HepG2 (cell line): ENCODE measurements around the gene KBTBD13. TPM values are rescaled to one million over a fixed set of nuclear protein-coding genes. Genes with fewer than 3 reads are reported as not detected.

Experiments
- ASH2L ChIP-seq: fragments of 300-600, 200-600 bp; sonication (generic); IDR thresholded peaks from 2 replicates; pipeline ENCODE4 v1.7.0; 2017; ENCODE audit warnings: low read depth, mild to moderate bottlenecking, moderate library complexity, mixed read lengths, low read length; ENCODE audit not compliant: insufficient read length
- ATRX ChIP-seq: sonication (generic); formaldehyde crosslinking; IDR thresholded peaks from 2 replicates; pipeline ENCODE4 v1.4.0; 2020; ENCODE audit warnings: missing genetic modification reagents, borderline replicate concordance
- FOSL1 ChIP-seq: sonication (generic); formaldehyde crosslinking; IDR thresholded peaks from 2 replicates; pipeline ENCODE4 v1.9.0; 2021; ENCODE audit warnings: missing genetic modification reagents, borderline replicate concordance
- HNF1A ChIP-seq, 2 experiments: sonication (generic) in 1 of 2; formaldehyde crosslinking in 1 of 2; IDR thresholded peaks; 2 replicates each; pipeline versions ENCODE4 v1.4.0 to v1.6.1; 2016 to 2020; ENCODE audit warnings: borderline replicate concordance in 1 of 2, low read depth in 1 of 2, mild to moderate bottlenecking in 1 of 2, missing genetic modification reagents in 1 of 2
- KDM2A ChIP-seq: sonication (generic); formaldehyde crosslinking; IDR thresholded peaks from 2 replicates; pipeline ENCODE4 v1.4.0; 2020; ENCODE audit warnings: low read depth, missing genetic modification reagents, borderline replicate concordance
- MED1 ChIP-seq: sonication (generic); formaldehyde crosslinking; IDR thresholded peaks from 2 replicates; pipeline ENCODE4 v1.4.0; 2020; ENCODE audit warnings: missing genetic modification reagents
- MED13 ChIP-seq: sonication (generic); formaldehyde crosslinking; IDR thresholded peaks from 2 replicates; pipeline ENCODE4 v1.5.0; 2020; ENCODE audit warnings: missing genetic modification reagents
- MXI1 ChIP-seq: IDR thresholded peaks from 3 replicates; pipeline ENCODE4 v1.6.1; 2012; ENCODE audit warnings: low read depth, low read length, inconsistent platforms, borderline replicate concordance
- ONECUT2 ChIP-seq: sonication (generic); formaldehyde crosslinking; IDR thresholded peaks from 2 replicates; pipeline ENCODE4 v1.4.0; 2020; ENCODE audit warnings: missing genetic modification reagents
- STAG1 ChIP-seq: sonication (generic); formaldehyde crosslinking; IDR thresholded peaks from 2 replicates; pipeline ENCODE4 v1.4.0; 2020; ENCODE audit warnings: missing genetic modification reagents
- THAP9 ChIP-seq: sonication (generic); formaldehyde crosslinking; IDR thresholded peaks from 2 replicates; pipeline ENCODE4; 2020; ENCODE audit warnings: missing genetic modification reagents, mild to moderate bottlenecking, borderline replicate concordance
- U2AF1 ChIP-seq: fragments of 200-400 bp; formaldehyde crosslinking; optimal IDR thresholded peaks from 2 replicates; pipeline ENCODE3; 2017; ENCODE audit warnings: mild to moderate bottlenecking, low read depth, low read length
- ZBTB7A ChIP-seq: sonication (generic); formaldehyde crosslinking; IDR thresholded peaks from 2 replicates; pipeline ENCODE4 v1.8.0; 2022; ENCODE audit warnings: mild to moderate bottlenecking, missing genetic modification reagents
- ZMAT3 ChIP-seq: sonication (generic); formaldehyde crosslinking; conservative IDR thresholded peaks from 2 replicates; pipeline ENCODE4 v1.7.0; 2021; ENCODE audit warnings: missing genetic modification reagents
- ZNF451 ChIP-seq: sonication (generic); formaldehyde crosslinking; IDR thresholded peaks from 2 replicates; pipeline ENCODE4 v1.5.0; 2020; ENCODE audit warnings: mild to moderate bottlenecking, missing genetic modification reagents
- ZNF672 ChIP-seq: sonication (generic); formaldehyde crosslinking; IDR thresholded peaks from 2 replicates; pipeline ENCODE4 v1.8.1; 2022; ENCODE audit warnings: missing genetic modification reagents
- ZNF746 ChIP-seq: sonication (generic); formaldehyde crosslinking; IDR thresholded peaks from 2 replicates; pipeline ENCODE4 v1.8.0; 2022; ENCODE audit warnings: mild to moderate bottlenecking, missing genetic modification reagents
- ZNF839 ChIP-seq: sonication (generic); formaldehyde crosslinking; IDR thresholded peaks from 2 replicates; pipeline ENCODE4 v1.4.0; 2020; ENCODE audit warnings: missing genetic modification reagents, mild to moderate bottlenecking, borderline replicate concordance
- ZUFSP ChIP-seq: sonication (generic); formaldehyde crosslinking; IDR thresholded peaks from 2 replicates; pipeline ENCODE4 v1.9.0; 2021; ENCODE audit warnings: missing genetic modification reagents, mild to moderate bottlenecking, borderline replicate concordance
- polyA plus RNA-seq, 8 experiments: library from polyadenylated mRNA; depleted of rRNA in 3 of 8; stranded (reverse) in 7 of 8; unstranded in 1 of 8; fragments of >200 nt; fragmentation: Illumina TruSeq in 4 of 8; extraction: Trizol in 4 of 8; gene quantifications; 2 replicates each; pipeline versions ENCODE4 v1.2.1 to v1.2.3, GENCODE V29; 2011 to 2016; ENCODE audit warnings: low read depth in 4 of 8, missing spikeins in 1 of 8, mixed read lengths in 1 of 8; ENCODE audit not compliant: insufficient read depth in 1 of 8
- total RNA-seq, 5 experiments: library from RNA; depleted of rRNA; stranded (reverse); fragments of >200 nt; fragmentation: Illumina TruSeq; extraction: Trizol; gene quantifications; 2 replicates each; pipeline ENCODE4 v1.2.3, GENCODE V29; 2016; ENCODE audit warnings: low read depth in 1 of 5

KBTBD13 gene
- total and polyA plus RNA-seq, 2 of the 13 experiments (the other 11 are each of a cell fraction or from before 2014, with no cell fraction given), result not detected

- TF ChIP-seq THAP9 (CRISPR knock-in tag), result no peak
- TF ChIP-seq HNF1A (IDR thresholded peaks at IDR 0.05; ENCODE audit: low read depth), result no peak
- no peak for TF ChIP-seq HNF1A (CRISPR knock-in tag; IDR thresholded peaks at IDR 0.05; ENCODE audit: borderline replicate concordance)
- no peak for TF ChIP-seq FOSL1 (CRISPR knock-in tag)
- no peak for TF ChIP-seq ZMAT3 (CRISPR knock-in tag)
- no peak for TF ChIP-seq MXI1
- no peak for TF ChIP-seq MED1 (CRISPR knock-in tag)
- TF ChIP-seq MED13 (CRISPR knock-in tag), result no peak
- no peak for TF ChIP-seq KDM2A (CRISPR knock-in tag)
- no peak for TF ChIP-seq ZUFSP (CRISPR knock-in tag)
- no peak for TF ChIP-seq ASH2L
- no peak for TF ChIP-seq ONECUT2
- no peak for TF ChIP-seq ZNF672
- no peak for TF ChIP-seq ZNF839
- TF ChIP-seq ZNF451 (CRISPR knock-in tag), result no peak
- TF ChIP-seq ZNF746 (CRISPR knock-in tag), result no peak
- TF ChIP-seq ZBTB7A, result no peak
- TF ChIP-seq STAG1 (CRISPR knock-in tag), result no peak
- no peak for TF ChIP-seq ATRX (CRISPR knock-in tag)
- TF ChIP-seq U2AF1, result no peak
Observed at GRCh38 chr15:65089206-65089824, 12.8 kb downstream of the KBTBD13 start (continued).
